Hematopoietic multipotent progenitor cell treated with erythropoietin and hydrocortisone succinate and interleukin-3 and kit ligand, for 4 days (in vitro differentiated cells): Measurements from ENCODE around the gene SUGCT.

Experiments
- DNase-seq: peaks from one replicate; pipeline ENCODE4 v3.0.0-alpha.2; 2015

SUGCT gene

GRCh38 chr7:40757109-40757508, 622.3 kb downstream of the SUGCT start:
- DNase-seq: no peak

GRCh38 chr7:40758590-40758989, 623.8 kb downstream of the SUGCT start:
- DNase-seq: peak; percentile 88

- no peak for DNase-seq
These were observed 625.6 kb downstream of the SUGCT start for GRCh38 chr7:40760293-40760964.

- no peak for DNase-seq
These were observed 626.2 kb downstream of the SUGCT start for GRCh38 chr7:40760987-40761386.

GRCh38 chr7:40761762-40762560, 627.2 kb downstream of the SUGCT start:
- DNase-seq: no peak

GRCh38 chr7:40763319-40764287, 628.8 kb downstream of the SUGCT start:
- peak; percentile 32 for DNase-seq

GRCh38 chr7:40765639-40766038, 630.8 kb downstream of the SUGCT start:
- DNase-seq: peak; percentile 62

GRCh38 chr7:40772096-40772495, 637.3 kb downstream of the SUGCT start:
- DNase-seq: no peak

GRCh38 chr7:40773656-40774055, 638.9 kb downstream of the SUGCT start:
- no peak for DNase-seq

- DNase-seq: no peak
These were observed 641.1 kb downstream of the SUGCT start for GRCh38 chr7:40775877-40776276.

GRCh38 chr7:40777730-40778312, 643.0 kb downstream of the SUGCT start:
- no peak for DNase-seq

GRCh38 chr7:40780460-40780859, 645.7 kb downstream of the SUGCT start:
- DNase-seq: no peak

GRCh38 chr7:40782836-40783235, 648.0 kb downstream of the SUGCT start:
- DNase-seq: peak; percentile 65

GRCh38 chr7:40784176-40784575, 649.4 kb downstream of the SUGCT start:
- DNase-seq: no peak

GRCh38 chr7:40786909-40787308, 652.1 kb downstream of the SUGCT start:
- no peak for DNase-seq

GRCh38 chr7:40793132-40793531, 658.3 kb downstream of the SUGCT start:
- DNase-seq: no peak

- DNase-seq: no peak
These were observed 660.8 kb downstream of the SUGCT start for GRCh38 chr7:40795607-40796006.

- no peak for DNase-seq
These were observed 661.9 kb downstream of the SUGCT start for GRCh38 chr7:40796723-40797122.

- DNase-seq: no peak
These were observed 663.8 kb downstream of the SUGCT start for GRCh38 chr7:40798613-40799012.

GRCh38 chr7:40799493-40800403, 664.9 kb downstream of the SUGCT start:
- peak; percentile 28 for DNase-seq

GRCh38 chr7:40800771-40801170, 666.0 kb downstream of the SUGCT start:
- no peak for DNase-seq

- peak; percentile 48 for DNase-seq
These were observed 667.7 kb downstream of the SUGCT start for GRCh38 chr7:40802497-40802896.
